Astrocyte (in vitro differentiated cells and primary cell): ENCODE measurements around the gene SMARCA4. TPM values are rescaled to one million over a fixed set of nuclear protein-coding genes. Genes with fewer than 3 reads are reported as not detected.

Experiments
- DNase-seq: peaks from one replicate; pipeline ENCODE4 v3.0.0-alpha.2; 2010; ENCODE audit warnings: low read depth
- FAIRE-seq: peaks from 2 replicates; lab custom pipeline; 2011; peaks lifted over from hg19 to GRCh38; lab: Jason Lieb, UNC
- H2AFZ ChIP-seq: 2 replicates; pipeline ENCODE4 v1.6.0; 2012; ENCODE audit warnings: low read depth, low read length, inconsistent platforms
- H3K27ac ChIP-seq: 2 replicates; pipeline ENCODE4 v1.5.1; 2011; ENCODE audit warnings: low read depth, low read length, inconsistent platforms
- H3K27me3 ChIP-seq: 2 replicates; pipeline ENCODE4 v1.6.0; 2011; ENCODE audit warnings: low read length, inconsistent platforms; ENCODE audit not compliant: insufficient read depth
- H3K36me3 ChIP-seq: 2 replicates; pipeline ENCODE4 v1.5.1; 2011; ENCODE audit warnings: low read length, inconsistent platforms; ENCODE audit not compliant: insufficient read depth
- H3K4me1 ChIP-seq: 2 replicates; pipeline ENCODE4 v1.5.1; 2011; ENCODE audit warnings: low read length, inconsistent platforms; ENCODE audit not compliant: insufficient read depth
- H3K4me2 ChIP-seq: 2 replicates; pipeline ENCODE4 v1.6.0; 2012; ENCODE audit warnings: low read length, inconsistent platforms
- H3K4me3 ChIP-seq: 2 replicates; pipeline ENCODE4 v1.5.1; 2011; ENCODE audit warnings: low read depth, mild to moderate bottlenecking, low read length, inconsistent platforms; ENCODE audit not compliant: insufficient read depth
- H3K79me2 ChIP-seq: 2 replicates; pipeline ENCODE4 v1.6.0; 2012; ENCODE audit warnings: mild to moderate bottlenecking, low read length, inconsistent platforms; ENCODE audit not compliant: insufficient read depth
- H3K9ac ChIP-seq: 2 replicates; pipeline ENCODE4 v1.6.0; 2012; ENCODE audit warnings: mild to moderate bottlenecking, low read length, inconsistent platforms
- H3K9me3 ChIP-seq: 2 replicates; pipeline ENCODE4 v1.5.1; 2012; ENCODE audit warnings: low read depth, mild to moderate bottlenecking, low read length, inconsistent platforms; ENCODE audit not compliant: insufficient read depth
- H4K20me1 ChIP-seq: 2 replicates; pipeline ENCODE4 v1.6.0; 2012; ENCODE audit warnings: low read length, inconsistent platforms; ENCODE audit not compliant: insufficient read depth
- H3K27ac Mint-ChIP-seq: one replicate; pipeline ENCODE4 v1.8.0; 2021; ENCODE audit warnings: mild to moderate bottlenecking, mixed read lengths; ENCODE audit not compliant: unreplicated experiment
- H3K27me3 Mint-ChIP-seq: one replicate; pipeline ENCODE4 v1.8.0; 2021; ENCODE audit warnings: low read depth, mixed read lengths; ENCODE audit not compliant: unreplicated experiment
- H3K36me3 Mint-ChIP-seq: one replicate; pipeline ENCODE4 v1.8.0; 2021; ENCODE audit warnings: low read depth, mixed read lengths; ENCODE audit not compliant: unreplicated experiment
- H3K4me1 Mint-ChIP-seq: one replicate; pipeline ENCODE4 v1.8.0; 2021; ENCODE audit warnings: low read depth, mixed read lengths; ENCODE audit not compliant: unreplicated experiment
- H3K4me3 Mint-ChIP-seq: one replicate; pipeline ENCODE4 v1.8.0; 2021; ENCODE audit warnings: mild to moderate bottlenecking, moderate library complexity, mixed read lengths; ENCODE audit not compliant: unreplicated experiment
- H3K9me3 Mint-ChIP-seq: one replicate; pipeline ENCODE4 v1.8.0; 2021; ENCODE audit warnings: mild to moderate bottlenecking, mixed read lengths; ENCODE audit not compliant: unreplicated experiment
- EZH2 ChIP-seq: IDR thresholded peaks from 2 replicates; pipeline ENCODE4 v1.6.1; 2012; ENCODE audit warnings: mild to moderate bottlenecking, low read length, inconsistent platforms; ENCODE audit not compliant: insufficient read depth
- total RNA-seq: library from RNA; stranded (reverse); gene quantifications from 2 replicates; pipeline ENCODE4 v1.2.1, GENCODE V29; 2021
- TF ChIP-seq, protein P1 (sequence below): IDR thresholded peaks from 2 replicates; pipeline ENCODE4 v1.5.1; 2011; ENCODE audit warnings: low read depth, mild to moderate bottlenecking, inconsistent platforms, low read length, moderate library complexity; ENCODE audit not compliant: insufficient read depth

The SMARCA4 gene
- total RNA-seq, 1 donor from 2014 or later: 159 TPM

DNA sequence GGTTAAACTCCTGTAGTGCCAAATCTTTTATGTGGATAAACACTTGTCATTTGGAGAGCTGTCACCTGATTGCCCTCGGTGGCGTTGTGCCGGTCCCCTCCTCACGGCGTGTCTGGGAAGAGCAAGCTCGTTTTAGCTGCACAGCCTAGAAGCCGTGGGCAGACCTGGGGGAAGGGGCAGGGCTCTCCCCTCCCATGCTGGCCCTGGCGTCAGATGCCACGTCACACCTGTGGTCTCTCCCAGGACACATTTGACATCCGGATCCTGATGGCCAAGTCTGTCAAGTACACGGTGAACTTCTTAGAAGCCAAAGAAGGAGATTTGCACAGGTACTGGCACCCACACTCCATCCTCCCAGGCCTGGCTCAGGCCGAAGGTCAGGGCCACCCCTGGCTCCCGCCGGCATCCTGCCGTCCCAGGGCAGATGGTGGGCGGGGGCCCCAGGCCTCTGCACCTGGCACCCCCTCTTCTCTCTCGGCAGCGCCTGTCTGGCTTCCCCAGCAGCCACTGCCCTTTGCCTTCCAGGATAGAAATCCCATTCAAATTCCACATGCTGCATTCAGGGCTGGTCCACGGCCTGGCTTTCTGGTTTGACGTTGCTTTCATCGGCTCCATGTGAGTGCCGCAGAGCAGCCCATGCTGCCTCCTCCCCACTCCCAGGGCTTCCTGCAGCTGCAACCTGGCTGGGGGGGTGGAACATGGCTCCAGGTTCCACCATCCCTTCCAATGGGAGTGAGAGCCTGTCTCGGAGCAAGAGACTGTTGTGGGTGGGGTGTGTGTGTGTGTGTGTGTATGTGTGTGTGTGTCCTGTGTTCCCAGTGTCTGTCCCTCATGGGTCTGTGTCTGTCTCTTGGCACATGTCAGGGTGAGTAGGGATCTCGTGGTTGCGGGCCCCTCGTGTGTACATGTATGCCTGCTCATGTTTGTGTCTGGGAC lies 41.2 kb upstream of the SMARCA4 start:
- H3K9me3 ChIP-seq: no peaks in the 10 kb centered on the region
- no peak overlapping the region for H3K4me3 ChIP-seq
- H3K4me2 ChIP-seq: no peak overlapping the region
- Mint-ChIP-seq H3K27me3 (no peaks in the 10 kb centered on the region), H3K4me1 (peaks cover 9% of the 10 kb centered on the region), H3K4me3 (no peak overlapping the region), H3K9me3 (no peaks in the 10 kb centered on the region), H3K36me3 (peaks cover 3% of the 10 kb centered on the region), H3K27ac (no peak overlapping the region)
- DNase-seq (no peak), FAIRE-seq (no peak)
- no peak overlapping the region for H3K9ac ChIP-seq
- no peaks in the 10 kb centered on the region for H3K27me3 ChIP-seq
- H2AFZ ChIP-seq: no peak overlapping the region
- peaks cover 45% of the 10 kb centered on the region for H4K20me1 ChIP-seq
- peaks cover 11% of the 10 kb centered on the region for H3K36me3 ChIP-seq
- no peak overlapping the region for H3K27ac ChIP-seq
- TF ChIP-seq, protein P1, sequence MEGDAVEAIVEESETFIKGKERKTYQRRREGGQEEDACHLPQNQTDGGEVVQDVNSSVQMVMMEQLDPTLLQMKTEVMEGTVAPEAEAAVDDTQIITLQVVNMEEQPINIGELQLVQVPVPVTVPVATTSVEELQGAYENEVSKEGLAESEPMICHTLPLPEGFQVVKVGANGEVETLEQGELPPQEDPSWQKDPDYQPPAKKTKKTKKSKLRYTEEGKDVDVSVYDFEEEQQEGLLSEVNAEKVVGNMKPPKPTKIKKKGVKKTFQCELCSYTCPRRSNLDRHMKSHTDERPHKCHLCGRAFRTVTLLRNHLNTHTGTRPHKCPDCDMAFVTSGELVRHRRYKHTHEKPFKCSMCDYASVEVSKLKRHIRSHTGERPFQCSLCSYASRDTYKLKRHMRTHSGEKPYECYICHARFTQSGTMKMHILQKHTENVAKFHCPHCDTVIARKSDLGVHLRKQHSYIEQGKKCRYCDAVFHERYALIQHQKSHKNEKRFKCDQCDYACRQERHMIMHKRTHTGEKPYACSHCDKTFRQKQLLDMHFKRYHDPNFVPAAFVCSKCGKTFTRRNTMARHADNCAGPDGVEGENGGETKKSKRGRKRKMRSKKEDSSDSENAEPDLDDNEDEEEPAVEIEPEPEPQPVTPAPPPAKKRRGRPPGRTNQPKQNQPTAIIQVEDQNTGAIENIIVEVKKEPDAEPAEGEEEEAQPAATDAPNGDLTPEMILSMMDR: no peak
- TF ChIP-seq EZH2: no peak
- H3K79me2 ChIP-seq: peaks cover 5% of the 10 kb centered on the region
- H3K4me1 ChIP-seq: peaks cover 14% of the 10 kb centered on the region

DNA sequence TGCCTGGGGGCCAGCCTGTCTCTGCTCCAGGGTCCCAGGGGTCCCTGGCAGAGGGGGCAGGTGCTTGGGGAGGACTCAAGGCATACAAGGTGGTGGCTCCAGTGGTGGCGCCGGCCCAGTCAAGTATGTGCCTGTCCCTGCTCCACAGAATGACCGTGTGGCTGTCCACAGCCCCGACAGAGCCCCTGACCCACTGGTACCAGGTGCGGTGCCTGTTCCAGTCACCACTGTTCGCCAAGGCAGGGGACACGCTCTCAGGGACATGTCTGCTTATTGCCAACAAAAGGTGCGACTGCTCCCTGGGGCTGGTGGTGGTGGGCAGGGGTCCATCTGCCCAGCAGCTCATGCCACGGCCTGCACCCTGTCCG lies 40.6 kb upstream of the SMARCA4 start:
- Histone ChIP-seq H3K4me3 (no peak overlapping the region), H3K9ac (no peak overlapping the region), H3K27me3 (no peaks in the 10 kb centered on the region), H3K4me2 (no peak overlapping the region), H4K20me1 (peaks cover 41% of the 10 kb centered on the region), H3K36me3 (peaks cover 12% of the 10 kb centered on the region), H3K27ac (no peak overlapping the region), H3K4me1 (peaks cover 8% of the 10 kb centered on the region), H2AFZ (no peak overlapping the region), H3K79me2 (peaks cover 6% of the 10 kb centered on the region), H3K9me3 (no peaks in the 10 kb centered on the region)
- DNase-seq (no peak), FAIRE-seq (no peak)
- Mint-ChIP-seq H3K9me3 (no peaks in the 10 kb centered on the region), H3K4me1 (peaks cover 9% of the 10 kb centered on the region), H3K4me3 (no peak overlapping the region), H3K27me3 (no peaks in the 10 kb centered on the region), H3K36me3 (peaks cover 2% of the 10 kb centered on the region), H3K27ac (no peak overlapping the region)
- no peak for TF ChIP-seq EZH2
- TF ChIP-seq, protein P1: no peak

DNA sequence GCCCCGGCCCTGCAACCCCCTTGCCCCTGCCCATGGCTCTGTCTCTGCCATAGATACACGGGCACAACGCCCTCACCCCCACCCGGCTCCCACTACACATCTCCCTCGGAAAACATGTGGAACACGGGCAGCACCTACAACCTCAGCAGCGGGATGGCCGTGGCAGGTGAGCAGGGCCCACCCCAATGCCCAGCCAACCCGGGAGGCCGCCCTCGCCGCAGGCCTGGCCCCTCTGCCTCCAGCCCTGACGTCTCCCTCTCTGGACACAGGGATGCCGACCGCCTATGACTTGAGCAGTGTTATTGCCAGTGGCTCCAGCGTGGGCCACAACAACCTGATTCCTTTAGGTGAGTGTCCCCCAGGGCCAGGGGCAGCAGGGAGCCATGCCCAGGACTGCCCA lies 40.0 kb upstream of the SMARCA4 start:
- peaks cover 13% of the 10 kb centered on the region for H3K36me3 ChIP-seq
- Mint-ChIP-seq H3K27me3 (no peaks in the 10 kb centered on the region), H3K27ac (no peak overlapping the region), H3K9me3 (no peaks in the 10 kb centered on the region), H3K36me3 (peaks cover 4% of the 10 kb centered on the region), H3K4me3 (no peak overlapping the region), H3K4me1 (peaks cover 6% of the 10 kb centered on the region)
- H3K4me3 ChIP-seq: no peak overlapping the region
- H3K4me2 ChIP-seq: no peak overlapping the region
- H3K9me3 ChIP-seq: no peaks in the 10 kb centered on the region
- no peaks in the 10 kb centered on the region for H3K27me3 ChIP-seq
- peaks cover 6% of the 10 kb centered on the region for H3K79me2 ChIP-seq
- no peak overlapping the region for H3K9ac ChIP-seq
- H4K20me1 ChIP-seq: peaks cover 38% of the 10 kb centered on the region
- no peak for DNase-seq
- FAIRE-seq: no peak
- H2AFZ ChIP-seq: no peak overlapping the region
- H3K27ac ChIP-seq: no peak overlapping the region
- TF ChIP-seq, protein P1: no peak
- no peak for TF ChIP-seq EZH2
- H3K4me1 ChIP-seq: peaks cover 3% of the 10 kb centered on the region
